GM06990 (cell line): Measurements from ENCODE around the gene S100A13.

Experiments used
- DNase-seq: peaks from one replicate; pipeline ENCODE4 v3.0.0-alpha.2; 2011; ENCODE audit not compliant: insufficient read length; ENCODE audit errors: extremely low read depth
- H3K27me3 ChIP-seq: replicated peaks from 2 replicates; pipeline ENCODE4 v1.6.0; 2011; ENCODE audit warnings: low read length; ENCODE audit not compliant: control insufficient read depth, insufficient read depth
- H3K36me3 ChIP-seq: 2 replicates; pipeline ENCODE4 v1.5.1; 2011; ENCODE audit warnings: low read length; ENCODE audit not compliant: control insufficient read depth, insufficient read depth
- H3K4me3 ChIP-seq: replicated peaks from 2 replicates; pipeline ENCODE4 v1.5.1; 2011; ENCODE audit warnings: low read depth, mild to moderate bottlenecking, control low read depth, low read length
- CTCF ChIP-seq: IDR thresholded peaks from 2 replicates; pipeline ENCODE4 v1.5.1; 2011; ENCODE audit warnings: low read length, control low read depth, mild to moderate bottlenecking, inconsistent platforms; ENCODE audit not compliant: insufficient read depth, poor library complexity, severe bottlenecking

The S100A13 gene

GRCh38 chr1:153610811-153611301 is 16.4 kb downstream of the S100A13 start:
- no peak overlapping the region for H3K4me3 ChIP-seq
- no peaks in the 10 kb centered on the region for H3K36me3 ChIP-seq
- DNase-seq: no peak
- H3K27me3 ChIP-seq: no peaks in the 10 kb centered on the region; the same call in 1 of the 2 replicates
- no peak for TF ChIP-seq CTCF

- no peaks in the 10 kb centered on the region; the same call in 1 of the 2 replicates for H3K27me3 ChIP-seq
- no peaks in the 10 kb centered on the region for H3K36me3 ChIP-seq
- TF ChIP-seq CTCF: no peak
- no peak overlapping the region for H3K4me3 ChIP-seq
- DNase-seq: no peak
Observed at GRCh38 chr1:153610334-153610733, 17.0 kb downstream of the S100A13 start.

- DNase-seq: no peak
- H3K36me3 ChIP-seq: no peaks in the 10 kb centered on the region
- no peak for TF ChIP-seq CTCF
- H3K27me3 ChIP-seq: no peaks in the 10 kb centered on the region; the same call in 1 of the 2 replicates
- no peak overlapping the region for H3K4me3 ChIP-seq
Observed at GRCh38 chr1:153609585-153609907, 17.8 kb downstream of the S100A13 start.

- no peak for DNase-seq
- Histone ChIP-seq H3K36me3 (no peaks in the 10 kb centered on the region), H3K4me3 (no peak overlapping the region), H3K27me3 (no peaks in the 10 kb centered on the region; the same call in 1 of the 2 replicates)
- no peak for TF ChIP-seq CTCF
Observed at GRCh38 chr1:153608742-153609584, 18.3 kb downstream of the S100A13 start.

GRCh38 chr1:153608089-153608682 is 19.1 kb downstream of the S100A13 start:
- no peaks in the 10 kb centered on the region; the same call in 1 of the 2 replicates for H3K27me3 ChIP-seq
- no peak overlapping the region for H3K4me3 ChIP-seq
- no peaks in the 10 kb centered on the region for H3K36me3 ChIP-seq
- DNase-seq: no peak
- no peak for TF ChIP-seq CTCF
